NCI-H1105 treated with DMSO at 0.1 percent for 48 hours (cell line): ENCODE results near the gene MTA2.
"Not testable (repeated sequence)": the region's sequence is repeated elsewhere in the genome, so short reads cannot be mapped to it uniquely, and the experiment has no call there.

Source experiments
- DNase-seq: peaks from one replicate; lab custom pipeline; 2025; lab: John Stamatoyannopoulos, UW

The MTA2 gene

DNA sequence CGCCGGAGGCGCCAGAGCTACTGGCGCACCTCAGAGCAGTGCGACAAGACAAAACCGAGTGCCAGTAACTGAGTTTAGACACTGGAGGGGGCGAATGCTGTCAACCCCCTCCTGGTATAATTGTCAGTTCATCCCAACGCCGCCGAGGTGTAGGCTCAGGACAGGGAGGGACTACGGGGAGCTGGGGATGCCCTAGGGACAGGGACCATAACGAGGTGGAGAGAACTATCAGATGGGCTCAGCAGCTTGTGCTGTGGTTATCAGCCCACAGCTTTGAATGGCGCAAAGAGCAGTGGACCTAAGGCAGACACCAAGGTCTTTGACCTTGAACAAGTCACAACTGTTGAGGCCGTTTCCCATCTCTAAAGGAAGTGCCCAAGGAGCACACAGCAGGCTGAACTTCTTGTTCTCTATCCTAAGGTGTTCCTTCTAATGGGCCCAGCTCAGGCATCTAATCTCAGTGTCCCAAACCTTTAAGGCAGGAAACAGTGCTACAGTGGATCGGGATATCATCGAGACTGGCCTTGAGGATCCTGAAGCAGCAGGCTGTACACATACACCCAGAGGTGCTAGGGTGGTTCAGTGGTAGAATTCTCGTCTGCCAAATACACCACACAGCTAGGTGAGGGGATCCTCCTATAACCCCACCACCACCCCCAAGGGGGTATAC lies 9.4 kb downstream of the MTA2 start:
- no peak for DNase-seq

DNA sequence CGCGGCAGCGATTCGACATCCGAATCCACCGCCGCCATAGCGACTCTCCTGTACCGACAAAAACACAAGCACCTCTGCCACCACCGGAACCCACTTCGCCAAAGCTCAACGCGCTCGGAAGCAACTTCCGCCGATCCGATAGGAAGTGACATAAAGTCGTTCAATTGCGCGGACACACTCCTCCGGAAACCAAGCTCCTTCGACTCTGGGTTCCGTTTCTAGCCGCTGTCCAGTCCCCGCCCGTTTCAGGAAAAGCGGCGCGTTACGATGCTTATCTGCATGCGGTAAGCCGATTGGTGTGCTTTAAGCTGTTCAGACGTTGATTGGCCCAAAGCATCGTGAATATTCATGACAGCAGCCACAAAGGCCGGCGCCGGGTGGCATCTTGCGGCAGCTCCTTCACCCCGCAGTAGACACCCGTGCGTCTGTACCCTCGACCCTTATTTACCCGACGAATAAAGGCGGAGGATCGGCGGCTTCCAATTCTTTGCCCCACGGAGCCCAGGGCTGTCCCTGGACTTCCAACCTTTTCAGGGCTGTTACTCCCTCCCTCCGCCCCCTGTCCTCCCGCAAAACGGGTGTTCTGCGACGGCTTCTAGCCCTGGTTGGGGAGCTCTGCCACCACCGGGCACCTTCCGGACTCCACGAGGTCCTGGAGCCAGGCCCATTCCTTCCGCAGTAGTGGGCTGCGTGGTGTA lies 10.1 kb downstream of the MTA2 start, which contains the start of gene TUT1:
Gene TUT1 (minus strand): TSS at position 76 of the 698 bp plus-strand sequence. CDS start 38 bp downstream, at position 38.
- peak; percentile 99 for DNase-seq

DNA sequence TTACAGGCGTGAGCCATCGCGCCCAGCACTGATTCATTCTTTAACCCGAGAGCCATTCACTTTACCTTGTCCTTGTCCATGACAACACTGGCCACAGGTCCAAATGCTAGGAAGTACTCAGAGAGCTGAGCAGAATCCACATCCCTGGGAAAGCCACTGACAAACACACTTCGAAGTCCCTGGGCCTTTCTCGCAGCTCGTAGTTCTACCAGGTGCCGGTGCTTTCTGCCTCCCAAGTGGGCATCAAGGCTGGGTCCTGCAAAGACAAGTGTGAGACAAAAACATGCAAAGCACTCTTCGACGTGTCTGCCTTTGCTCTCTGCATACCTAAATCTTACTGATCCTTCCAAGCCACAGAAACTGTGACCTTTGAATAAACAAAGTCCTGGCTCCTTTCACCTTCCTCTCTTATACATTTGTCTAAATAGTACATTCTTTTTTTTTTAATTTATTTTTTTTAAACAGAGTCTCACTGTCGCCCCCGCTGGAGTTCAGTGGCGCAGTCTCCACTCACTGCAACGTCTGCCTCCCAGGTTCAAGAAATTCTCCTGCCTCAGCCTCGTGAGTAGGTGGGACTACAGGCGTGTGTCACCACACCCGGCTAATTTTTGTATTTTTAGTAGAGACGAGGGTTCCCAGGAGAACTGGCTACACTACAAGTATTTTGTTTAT lies 12.6 kb downstream of the MTA2 start:
- no peak for DNase-seq

DNA sequence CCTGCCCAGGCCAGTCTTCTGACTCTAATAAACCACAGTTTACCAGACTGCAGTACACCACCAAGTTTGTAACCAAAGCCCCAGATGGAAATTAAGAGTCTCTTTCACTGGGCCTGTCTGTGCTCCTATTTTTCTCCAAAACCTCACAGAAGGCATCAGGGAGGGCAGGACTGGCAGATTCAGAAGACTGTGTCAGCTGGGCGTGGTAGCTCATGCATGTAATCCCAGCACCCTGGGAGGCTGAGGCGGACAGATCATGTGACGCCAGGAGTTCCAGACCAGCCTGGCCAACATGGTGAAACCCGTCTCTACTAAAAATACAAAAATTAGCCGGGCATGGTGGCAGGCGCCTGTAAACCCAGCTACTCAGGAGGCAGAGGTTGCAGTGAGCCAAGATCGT lies 16.3 kb downstream of the MTA2 start:
- not testable (repeated sequence) for DNase-seq

DNA sequence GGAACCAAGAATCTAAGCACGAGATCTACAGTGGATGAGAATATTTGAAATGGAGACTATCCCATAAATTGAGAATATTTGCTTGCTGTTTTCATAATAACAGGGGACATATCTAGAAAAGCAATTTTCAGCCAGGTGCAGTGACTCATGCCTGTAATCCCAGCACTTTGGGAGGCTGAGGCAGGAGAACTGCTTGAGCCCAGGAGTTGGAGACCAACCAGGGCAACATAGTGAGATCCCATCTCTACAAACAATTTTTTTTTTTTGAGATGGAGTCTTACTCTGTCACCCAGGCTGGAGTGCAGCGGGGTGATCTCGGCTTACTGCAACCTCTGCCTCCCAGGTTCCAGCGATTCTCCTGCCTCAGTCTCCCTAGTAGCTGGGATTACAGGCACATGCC lies 19.9 kb downstream of the MTA2 start:
- not testable (repeated sequence) for DNase-seq

DNA sequence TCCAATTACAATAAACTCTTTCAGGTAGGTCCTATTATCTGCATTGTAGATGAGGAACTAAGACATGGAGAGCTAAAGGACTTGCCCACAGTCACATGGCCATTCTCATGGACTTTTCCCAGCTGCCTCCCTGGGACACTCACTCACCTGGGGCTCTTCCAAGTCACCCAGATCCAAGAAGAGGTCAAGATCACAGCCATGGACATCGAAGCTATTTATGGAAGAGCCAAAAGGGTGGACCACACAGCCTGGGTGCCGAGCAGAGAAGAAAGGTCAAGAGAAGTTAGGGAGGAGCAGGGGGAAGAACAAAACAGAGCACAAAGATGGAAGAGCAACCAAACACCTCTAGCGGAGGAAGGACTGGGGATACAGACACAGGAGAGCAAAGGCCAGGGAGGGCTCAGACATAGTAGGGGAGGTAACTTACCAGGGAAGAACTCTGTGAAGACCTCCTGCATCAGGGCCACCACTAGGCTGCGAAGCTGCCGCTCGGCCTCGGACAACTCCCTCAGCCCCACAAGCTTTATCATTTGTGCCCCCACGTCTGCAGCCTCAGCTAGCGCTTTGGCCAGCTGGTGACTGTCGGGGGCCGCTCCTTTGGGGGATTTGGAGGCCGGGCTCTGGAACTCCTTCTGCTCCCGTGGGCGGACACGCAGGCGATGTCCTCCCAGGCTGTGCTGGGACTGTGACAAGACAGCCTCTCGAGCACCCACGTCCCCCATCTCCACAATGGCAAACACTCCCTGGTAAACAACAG lies 20.5 kb downstream of the MTA2 start:
- DNase-seq = no peak

DNA sequence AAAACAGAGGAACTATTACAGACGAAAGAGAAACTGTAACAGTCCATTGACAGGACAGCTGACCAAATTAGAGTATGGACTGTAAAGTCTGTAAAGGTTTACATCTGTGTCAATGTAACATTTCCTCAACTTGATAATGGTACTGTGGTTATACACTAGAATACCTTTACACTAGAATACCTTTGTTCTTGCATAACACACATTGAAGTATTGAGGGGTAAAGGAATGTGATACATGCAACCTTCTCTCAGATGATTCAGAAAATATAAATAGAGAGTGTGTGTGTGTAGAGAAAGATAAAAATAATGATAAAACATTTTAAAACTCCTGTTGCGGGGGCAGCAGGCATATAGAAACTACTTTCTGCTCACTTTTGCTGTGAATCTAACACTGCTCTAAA lies 22.4 kb downstream of the MTA2 start:
- no peak for DNase-seq

DNA sequence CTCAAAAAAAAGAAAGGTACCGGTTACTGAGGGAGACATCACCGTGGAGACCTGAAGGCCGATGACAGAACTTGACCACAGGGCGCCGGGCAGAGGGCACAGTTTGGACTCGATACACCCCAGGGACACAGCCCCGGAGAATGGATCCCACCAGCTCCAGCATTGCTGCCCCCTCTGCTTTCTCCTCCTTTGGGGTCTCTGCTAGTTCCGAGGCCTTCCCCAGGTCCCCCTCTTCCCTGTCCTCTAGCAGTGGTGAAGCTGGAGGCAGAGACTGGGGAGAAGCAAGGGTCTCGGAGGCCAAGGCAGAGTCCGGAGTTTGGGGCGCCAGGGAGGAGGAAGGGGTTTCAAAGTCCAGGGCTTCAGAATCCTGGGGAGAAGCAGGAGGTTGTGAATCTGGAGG lies 23.1 kb downstream of the MTA2 start:
- DNase-seq = no peak

DNA sequence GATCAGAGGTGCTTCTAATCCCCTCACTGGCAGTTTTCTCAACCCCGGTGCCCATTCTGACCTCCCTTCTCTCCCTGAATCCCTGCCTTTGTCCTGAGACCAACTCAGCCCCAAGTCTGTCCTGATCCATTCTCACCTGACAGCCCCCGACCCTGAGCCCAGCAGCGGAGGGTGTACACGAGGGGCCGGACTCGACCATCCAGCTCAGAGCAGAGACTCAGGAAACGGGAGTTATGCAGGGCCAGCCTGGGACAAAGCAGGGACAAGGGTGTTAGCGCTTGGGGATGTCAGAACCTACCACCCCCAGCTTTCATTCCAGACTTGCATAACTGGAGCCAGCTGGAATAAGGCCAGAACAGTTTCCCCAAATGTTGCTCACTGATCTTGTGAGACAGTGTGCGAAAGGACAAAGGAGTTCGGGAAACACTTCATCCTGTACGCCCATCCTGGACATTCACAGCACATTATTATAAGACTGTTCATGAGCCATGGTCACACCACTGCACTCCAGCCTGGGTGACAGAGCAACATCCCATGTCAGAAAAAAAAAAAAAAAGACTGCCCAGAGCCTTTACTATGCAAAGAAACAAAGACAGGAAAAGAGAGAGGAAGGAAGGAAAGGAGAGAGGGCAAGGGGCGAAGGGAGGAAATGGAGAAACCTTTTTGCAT lies 24.5 kb downstream of the MTA2 start:
- DNase-seq = no peak

DNA sequence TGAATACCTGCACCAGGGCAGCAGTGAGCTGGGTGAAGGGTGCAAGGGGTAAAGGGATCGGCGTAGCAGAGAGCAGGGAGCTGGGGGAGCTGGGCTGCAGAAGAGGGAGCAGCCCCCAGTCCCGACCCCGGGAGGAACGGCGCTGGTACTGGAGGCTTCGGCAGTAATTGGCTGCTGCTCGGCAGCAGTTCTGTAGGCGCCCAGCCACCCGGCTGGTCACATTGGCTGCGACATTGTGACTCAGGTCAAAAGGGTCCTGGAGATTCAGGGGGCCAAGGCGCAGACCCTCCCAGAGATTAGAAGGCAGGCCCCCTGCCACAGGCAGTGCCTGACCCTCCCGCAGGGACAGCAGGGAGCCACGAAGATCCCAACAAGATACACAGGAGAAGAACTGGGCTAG lies 25.8 kb downstream of the MTA2 start:
- DNase-seq = no peak

DNA sequence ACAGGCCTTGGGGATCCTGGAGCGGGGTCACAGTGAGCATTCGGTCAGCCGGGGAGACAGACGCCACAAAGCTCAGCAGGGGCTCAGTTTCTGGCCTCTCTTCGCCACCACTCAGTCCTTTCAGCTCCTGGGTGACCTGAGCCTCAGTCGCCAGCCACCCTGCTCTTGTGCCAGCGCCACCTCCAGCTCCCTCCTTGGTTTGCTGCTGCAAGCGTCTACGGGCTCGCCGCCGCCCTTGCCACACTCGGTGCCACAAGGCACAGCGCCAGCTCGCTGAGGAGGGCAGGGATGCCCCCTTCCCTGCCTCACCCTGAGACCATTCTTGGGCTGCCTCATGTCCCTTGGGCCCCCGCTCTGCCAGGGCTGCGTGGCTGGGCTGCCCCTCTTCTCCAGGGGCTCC lies 26.5 kb downstream of the MTA2 start:
- DNase-seq = peak; percentile 49

DNA sequence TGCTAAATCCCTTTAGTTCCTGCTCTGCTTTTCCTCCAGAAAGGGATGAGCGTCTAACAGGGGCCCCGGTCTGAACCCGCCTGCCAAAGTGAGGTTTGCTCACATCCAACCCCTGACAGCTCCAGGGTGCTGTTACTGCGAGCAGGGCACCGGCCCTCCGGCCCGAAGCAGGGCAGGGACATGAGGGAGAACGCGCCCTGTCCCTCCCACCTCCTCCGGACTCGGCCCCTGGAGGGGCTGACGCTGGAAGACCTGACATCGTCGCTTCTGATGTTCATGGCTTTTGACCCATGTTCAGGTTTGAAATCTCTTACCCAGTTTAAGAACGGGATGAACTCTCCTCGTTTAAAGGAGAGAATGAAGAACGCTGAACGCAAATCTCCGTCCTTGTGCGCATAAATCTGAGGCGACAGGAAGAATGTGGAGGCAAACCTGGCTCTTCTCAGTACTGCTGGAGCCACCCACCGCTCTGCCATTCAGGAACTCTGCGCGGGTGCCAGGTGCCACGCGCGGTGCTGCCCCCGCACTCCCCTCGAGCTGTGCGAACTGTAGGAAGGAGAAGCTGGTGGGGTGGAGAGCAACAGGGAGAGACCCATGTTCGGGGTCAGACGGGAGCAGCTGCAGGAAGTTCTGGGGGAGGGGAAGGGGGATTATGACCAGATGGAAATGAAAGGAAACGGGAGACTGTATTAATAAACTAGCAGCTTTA lies 27.1 kb downstream of the MTA2 start:
- DNase-seq = peak; percentile 47

DNA sequence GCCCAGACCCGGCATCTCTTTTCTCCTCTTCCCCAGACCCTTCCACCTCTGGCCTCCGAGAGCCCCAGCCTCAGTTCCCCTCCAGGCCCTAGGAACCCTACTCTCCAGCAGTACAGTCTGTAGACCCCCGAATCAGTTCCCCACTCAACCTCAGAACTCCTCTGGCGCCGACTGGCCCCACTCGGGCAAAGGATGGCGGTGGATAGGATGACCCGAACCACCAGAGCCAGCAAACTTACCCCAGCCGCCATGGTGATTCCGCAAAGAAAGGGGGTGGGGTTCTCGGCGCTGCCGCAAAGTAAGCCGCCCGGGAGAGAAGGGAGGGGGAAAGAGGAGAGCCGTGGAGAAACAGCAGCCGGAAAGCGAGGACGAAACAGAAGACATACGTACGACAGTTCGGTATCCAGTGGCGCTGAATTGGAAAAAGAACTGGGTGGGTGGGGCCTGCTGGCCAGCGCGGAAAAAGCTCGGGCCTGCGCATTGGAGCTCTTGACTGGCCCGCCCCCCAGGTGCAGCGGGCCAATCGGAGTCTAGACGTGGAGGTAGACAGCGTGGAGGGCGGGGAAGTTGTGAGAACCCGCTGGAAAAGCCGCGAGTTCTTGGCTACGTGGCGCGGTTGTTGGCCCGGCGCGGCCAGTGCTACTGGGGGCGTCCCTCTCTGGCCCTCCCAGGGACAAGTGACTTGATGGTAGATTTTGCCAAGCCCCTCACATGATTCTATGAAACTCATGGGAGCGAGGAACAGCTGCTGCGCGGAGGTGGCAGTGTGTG lies 27.9 kb downstream of the MTA2 start, which contains the start of gene EEF1G:
Gene EEF1G (minus strand): TSS at position 300 of the 771 bp plus-strand sequence. CDS start 49 bp downstream, at position 251.
- DNase-seq = peak; percentile 99

DNA sequence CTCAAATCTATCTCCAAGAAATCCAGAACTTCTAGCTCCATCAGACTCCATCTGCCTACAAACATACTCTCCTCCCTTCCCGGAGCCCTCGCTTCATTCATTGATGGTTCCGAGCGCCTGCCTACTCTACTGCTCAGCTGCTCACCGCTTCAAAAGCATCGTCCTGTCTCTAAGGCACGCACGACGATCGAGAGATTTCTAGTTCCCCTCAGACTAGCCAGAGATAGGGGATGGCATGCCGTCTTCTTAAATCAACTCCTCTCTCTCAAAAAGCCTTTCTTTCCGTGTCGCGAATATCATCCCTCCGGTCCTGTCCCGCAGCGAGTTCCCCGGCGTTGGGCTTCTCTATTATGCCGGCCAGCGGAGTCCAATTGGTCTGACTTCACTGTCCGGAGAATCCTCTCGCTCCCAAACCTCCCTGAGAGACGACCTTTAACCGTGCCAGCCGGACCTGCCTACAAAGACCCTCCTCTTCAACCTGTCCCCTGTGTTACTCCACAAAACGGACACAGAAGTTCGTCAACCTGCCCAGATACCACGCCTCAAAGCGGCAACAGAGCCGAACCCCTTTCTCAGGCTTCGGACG lies 28.6 kb downstream of the MTA2 start:
- DNase-seq = peak; percentile 18

DNA sequence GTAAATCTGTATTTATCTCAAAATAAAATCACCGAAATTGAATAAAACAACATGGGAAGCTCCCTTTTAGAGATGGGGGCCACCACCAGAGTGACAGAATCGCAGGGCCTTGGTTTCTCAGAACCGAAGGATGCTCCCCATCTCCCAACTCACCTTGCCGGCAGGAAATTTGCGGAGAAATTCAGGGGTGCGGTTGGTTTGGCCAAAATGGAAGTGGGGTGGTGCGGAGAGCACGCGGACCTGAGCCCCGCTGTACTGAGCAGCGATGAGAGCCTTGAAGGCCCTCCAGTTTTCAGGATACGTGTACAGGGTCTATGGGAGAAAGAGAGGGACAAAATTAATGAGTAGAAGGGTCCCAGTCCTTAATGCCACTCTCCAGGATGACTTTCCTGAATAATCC lies 29.2 kb downstream of the MTA2 start:
- no peak for DNase-seq

DNA sequence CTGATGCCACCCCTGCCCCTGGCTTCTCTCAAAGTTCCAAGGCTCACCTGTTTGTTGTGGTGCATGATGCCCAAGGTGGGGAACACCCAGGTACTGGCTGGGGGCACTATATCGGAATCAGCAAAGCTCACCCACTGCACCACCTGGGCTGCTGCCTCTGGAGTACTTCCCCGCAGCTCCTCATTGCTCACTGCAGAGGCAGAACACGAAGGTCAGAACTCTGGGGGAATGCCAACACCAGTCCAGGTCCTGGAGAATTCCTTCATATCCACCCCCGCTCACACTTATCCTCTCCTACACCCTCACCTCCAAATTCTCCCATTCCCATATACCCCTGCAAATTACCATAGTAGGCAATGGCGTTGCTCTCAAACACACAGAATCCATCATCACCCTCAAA lies 30.2 kb downstream of the MTA2 start:
- DNase-seq = not testable (repeated sequence)

DNA sequence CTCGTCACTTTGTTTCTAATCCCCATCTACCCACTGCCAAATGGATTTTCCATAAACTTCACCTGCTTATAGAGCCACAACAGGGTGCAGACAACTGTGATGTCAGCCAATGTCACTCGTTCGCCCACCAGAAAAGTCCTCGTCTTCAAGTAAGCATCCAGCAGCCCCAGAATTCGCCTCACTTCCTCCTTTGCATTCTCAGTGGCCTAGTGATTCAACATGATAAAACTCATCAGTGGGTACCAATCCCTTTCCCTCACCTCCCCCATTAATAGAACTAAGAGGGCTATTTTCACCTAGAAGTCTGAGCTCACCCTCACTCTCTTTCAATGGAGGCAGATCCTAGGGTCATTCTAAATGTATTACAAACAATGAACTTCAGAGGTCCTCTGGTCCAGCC lies 30.8 kb downstream of the MTA2 start:
- DNase-seq = not testable (repeated sequence)

DNA sequence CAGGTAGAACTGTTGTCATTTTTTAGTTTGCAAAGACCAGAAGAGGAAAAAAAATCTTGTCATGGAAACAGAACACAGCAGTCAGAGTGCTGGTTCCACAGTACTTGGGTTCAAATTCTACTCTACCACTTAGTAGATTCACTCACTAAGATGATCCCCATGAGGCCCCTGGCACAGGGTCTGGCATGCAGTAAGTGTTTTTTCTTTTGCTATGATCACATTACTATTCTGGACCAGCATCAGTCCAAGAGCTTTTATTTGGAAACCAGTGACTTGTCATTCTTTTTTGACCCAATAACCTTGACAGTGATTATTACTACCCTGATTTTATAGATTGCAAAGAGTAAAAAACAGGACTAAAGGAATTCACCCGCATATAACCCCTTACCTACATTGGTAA lies 32.1 kb downstream of the MTA2 start:
- no peak for DNase-seq

DNA sequence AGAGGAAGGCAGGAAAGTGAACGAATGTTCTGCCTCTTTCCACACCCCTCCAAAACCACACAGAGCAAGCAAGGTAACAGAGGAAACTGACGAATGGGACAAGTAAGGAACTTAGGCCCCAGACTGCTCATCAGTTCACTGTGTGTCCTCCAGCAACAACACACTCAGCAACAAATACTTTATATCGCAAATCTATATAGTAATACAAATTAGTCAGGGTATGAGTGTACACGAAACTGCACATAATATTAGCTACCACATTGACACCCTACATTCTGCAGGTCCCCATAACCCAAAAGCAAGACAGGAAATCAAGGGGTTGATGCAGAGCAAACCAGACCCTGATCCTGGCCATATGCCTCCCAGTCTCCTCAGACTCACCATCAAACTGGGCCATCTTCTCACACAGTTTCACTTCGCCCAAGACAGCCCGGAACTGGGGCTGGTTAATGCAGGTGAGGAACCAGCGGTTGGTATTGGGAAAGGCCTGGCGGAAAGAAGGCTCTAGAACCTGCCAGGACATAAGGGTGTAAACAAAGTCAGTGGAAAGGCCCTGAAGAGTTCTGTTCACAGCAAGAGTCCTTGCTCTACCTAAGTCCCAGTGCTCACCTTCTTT lies 34.5 kb downstream of the MTA2 start:
- no peak for DNase-seq
